ENCODE data around the gene CHD9. TPM values are rescaled to one million over a fixed set of nuclear protein-coding genes. Genes with fewer than 3 reads are reported as not detected.
"Not testable (repeated sequence)": the region's sequence is repeated elsewhere in the genome, so short reads cannot be mapped to it uniquely, and the experiment has no call there.

CHD9 gene
- total RNA-seq, 1 donor from 2014 or later, result 20.7 TPM

- Mint-ChIP-seq H3K27ac (no peak overlapping the region), H3K27me3 (no peaks in the 10 kb centered on the region), H3K4me1 (no peaks in the 10 kb centered on the region), H3K36me3 (ENCODE audit: low read depth) (no peaks in the 10 kb centered on the region), H3K4me3 (no peak overlapping the region), H3K9me3 (no peaks in the 10 kb centered on the region)
- intact Hi-C loops (cut with micrococcal nuclease), result no loop called here
- DNase-seq, result no peak
Measured at GRCh38 chr16:53175118-53175517, 120.3 kb downstream of the CHD9 start.

GRCh38 chr16:53176434-53176833 is 121.6 kb downstream of the CHD9 start:
- intact Hi-C loops (cut with micrococcal nuclease), result no loop called here
- H3K27ac Mint-ChIP-seq, result no peak overlapping the region
- no peaks in the 10 kb centered on the region for H3K4me1 Mint-ChIP-seq
- no peaks in the 10 kb centered on the region for H3K27me3 Mint-ChIP-seq
- peaks cover 2% of the 10 kb centered on the region for H3K36me3 Mint-ChIP-seq (ENCODE audit: low read depth)
- no peak for DNase-seq
- H3K4me3 Mint-ChIP-seq, result no peak overlapping the region
- H3K9me3 Mint-ChIP-seq, result no peaks in the 10 kb centered on the region

- H3K4me3 Mint-ChIP-seq, result no peak overlapping the region
- H3K27me3 Mint-ChIP-seq, result no peaks in the 10 kb centered on the region
- H3K36me3 Mint-ChIP-seq (ENCODE audit: low read depth), result peaks cover 17% of the 10 kb centered on the region
- no peaks in the 10 kb centered on the region for H3K4me1 Mint-ChIP-seq
- intact Hi-C loops (cut with micrococcal nuclease), result no loop called here
- H3K9me3 Mint-ChIP-seq, result peaks cover 14% of the 10 kb centered on the region
- no peak overlapping the region for H3K27ac Mint-ChIP-seq
- no peak for DNase-seq
Measured at GRCh38 chr16:53183442-53183841, 128.7 kb downstream of the CHD9 start.

GRCh38 chr16:53185741-53186140 is 130.9 kb downstream of the CHD9 start:
- intact Hi-C loops (cut with micrococcal nuclease); H3K27me3 Mint-ChIP-seq; H3K4me3 Mint-ChIP-seq; H3K27ac Mint-ChIP-seq; DNase-seq; H3K4me1 Mint-ChIP-seq: not testable (repeated sequence)
- peaks cover 14% of the 10 kb centered on the region for H3K9me3 Mint-ChIP-seq
- peaks cover 15% of the 10 kb centered on the region for H3K36me3 Mint-ChIP-seq (ENCODE audit: low read depth)

- intact Hi-C loops (cut with micrococcal nuclease), result no loop called here
- no peak overlapping the region for H3K27ac Mint-ChIP-seq
- no peaks in the 10 kb centered on the region for H3K27me3 Mint-ChIP-seq
- peaks cover 14% of the 10 kb centered on the region for H3K9me3 Mint-ChIP-seq
- DNase-seq, result no peak
- no peaks in the 10 kb centered on the region for H3K4me1 Mint-ChIP-seq
- H3K4me3 Mint-ChIP-seq, result no peak overlapping the region
- peaks cover 15% of the 10 kb centered on the region for H3K36me3 Mint-ChIP-seq (ENCODE audit: low read depth)
Measured at GRCh38 chr16:53187775-53188174, 133.0 kb downstream of the CHD9 start.

- Mint-ChIP-seq H3K36me3 (ENCODE audit: low read depth) (peaks cover 3% of the 10 kb centered on the region), H3K4me1 (no peaks in the 10 kb centered on the region), H3K9me3 (peaks cover 5% of the 10 kb centered on the region), H3K27me3 (no peaks in the 10 kb centered on the region), H3K4me3 (no peak overlapping the region), H3K27ac (no peak overlapping the region)
- intact Hi-C loops (cut with micrococcal nuclease), result no loop called here
- no peak for DNase-seq
Measured at GRCh38 chr16:53191413-53191812, 136.6 kb downstream of the CHD9 start.

GRCh38 chr16:53198933-53199332 is 144.1 kb downstream of the CHD9 start:
- H3K36me3 Mint-ChIP-seq (ENCODE audit: low read depth), result peaks cover 4% of the 10 kb centered on the region
- H3K27ac Mint-ChIP-seq, result no peak overlapping the region
- DNase-seq, result no peak
- H3K27me3 Mint-ChIP-seq, result no peaks in the 10 kb centered on the region
- no peaks in the 10 kb centered on the region for H3K4me1 Mint-ChIP-seq
- no peak overlapping the region for H3K4me3 Mint-ChIP-seq
- intact Hi-C loops (cut with micrococcal nuclease), result no loop called here
- H3K9me3 Mint-ChIP-seq, result no peaks in the 10 kb centered on the region

GRCh38 chr16:53201900-53202299 is 147.1 kb downstream of the CHD9 start:
- H3K27ac Mint-ChIP-seq, result no peak overlapping the region
- H3K4me3 Mint-ChIP-seq, result no peak overlapping the region
- intact Hi-C loops (cut with micrococcal nuclease), result no loop called here
- H3K9me3 Mint-ChIP-seq, result no peaks in the 10 kb centered on the region
- no peaks in the 10 kb centered on the region for H3K27me3 Mint-ChIP-seq
- H3K4me1 Mint-ChIP-seq, result no peaks in the 10 kb centered on the region
- no peak for DNase-seq
- H3K36me3 Mint-ChIP-seq (ENCODE audit: low read depth), result peaks cover 2% of the 10 kb centered on the region

GRCh38 chr16:53202398-53202797 is 147.6 kb downstream of the CHD9 start:
- Mint-ChIP-seq H3K9me3 (no peaks in the 10 kb centered on the region), H3K36me3 (ENCODE audit: low read depth) (peaks cover 2% of the 10 kb centered on the region), H3K4me1 (no peaks in the 10 kb centered on the region), H3K4me3 (no peak overlapping the region), H3K27ac (no peak overlapping the region), H3K27me3 (no peaks in the 10 kb centered on the region)
- intact Hi-C loops (cut with micrococcal nuclease), result no loop called here
- DNase-seq, result no peak

GRCh38 chr16:53207810-53208752 is 153.3 kb downstream of the CHD9 start:
- peak overlapping the region; percentile 87 for H3K27ac Mint-ChIP-seq
- intact Hi-C loops (cut with micrococcal nuclease), result loop anchor here (2.0 kb wide), 1 partner anchor 153 kb away; the partner anchor contains the start of gene CHD9
- H3K27me3 Mint-ChIP-seq, result no peaks in the 10 kb centered on the region
- no peaks in the 10 kb centered on the region for H3K9me3 Mint-ChIP-seq
- DNase-seq, result peak; percentile 63
- peaks cover 4% of the 10 kb centered on the region for H3K36me3 Mint-ChIP-seq (ENCODE audit: low read depth)
- peaks cover 11% of the 10 kb centered on the region for H3K4me1 Mint-ChIP-seq
- H3K4me3 Mint-ChIP-seq, result peak overlapping the region; percentile 78

GRCh38 chr16:53209429-53209828 is 154.6 kb downstream of the CHD9 start:
- peaks cover 2% of the 10 kb centered on the region for H3K36me3 Mint-ChIP-seq (ENCODE audit: low read depth)
- H3K4me1 Mint-ChIP-seq, result peaks cover 13% of the 10 kb centered on the region
- H3K9me3 Mint-ChIP-seq, result no peaks in the 10 kb centered on the region
- intact Hi-C loops (cut with micrococcal nuclease), result no loop called here
- no peak overlapping the region for H3K27ac Mint-ChIP-seq
- no peak for DNase-seq
- H3K4me3 Mint-ChIP-seq, result peak overlapping the region; percentile 64
- no peaks in the 10 kb centered on the region for H3K27me3 Mint-ChIP-seq

GRCh38 chr16:53209877-53210276 is 155.1 kb downstream of the CHD9 start:
- DNase-seq, result no peak
- Mint-ChIP-seq H3K4me1 (peaks cover 13% of the 10 kb centered on the region), H3K27me3 (no peaks in the 10 kb centered on the region), H3K9me3 (no peaks in the 10 kb centered on the region), H3K27ac (no peak overlapping the region), H3K36me3 (ENCODE audit: low read depth) (peaks cover 2% of the 10 kb centered on the region), H3K4me3 (no peak overlapping the region)
- intact Hi-C loops (cut with micrococcal nuclease), result no loop called here

- no peak for DNase-seq
- peaks cover 2% of the 10 kb centered on the region for H3K36me3 Mint-ChIP-seq (ENCODE audit: low read depth)
- H3K4me1 Mint-ChIP-seq, result peaks cover 13% of the 10 kb centered on the region
- no peak overlapping the region for H3K27ac Mint-ChIP-seq
- no peaks in the 10 kb centered on the region for H3K27me3 Mint-ChIP-seq
- H3K9me3 Mint-ChIP-seq, result no peaks in the 10 kb centered on the region
- intact Hi-C loops (cut with micrococcal nuclease), result no loop called here
- H3K4me3 Mint-ChIP-seq, result no peak overlapping the region
Measured at GRCh38 chr16:53211253-53211652, 156.5 kb downstream of the CHD9 start.

GRCh38 chr16:53212893-53213223 is 158.1 kb downstream of the CHD9 start:
- peaks cover 2% of the 10 kb centered on the region for H3K36me3 Mint-ChIP-seq (ENCODE audit: low read depth)
- H3K27ac Mint-ChIP-seq, result no peak overlapping the region
- no peaks in the 10 kb centered on the region for H3K9me3 Mint-ChIP-seq
- no peak overlapping the region for H3K4me3 Mint-ChIP-seq
- H3K27me3 Mint-ChIP-seq, result no peaks in the 10 kb centered on the region
- intact Hi-C loops (cut with micrococcal nuclease), result no loop called here
- no peak for DNase-seq
- H3K4me1 Mint-ChIP-seq, result peaks cover 13% of the 10 kb centered on the region

GRCh38 chr16:53213542-53213941 is 158.8 kb downstream of the CHD9 start:
- intact Hi-C loops (cut with micrococcal nuclease), result no loop called here
- no peak overlapping the region for H3K4me3 Mint-ChIP-seq
- DNase-seq, result no peak
- no peaks in the 10 kb centered on the region for H3K27me3 Mint-ChIP-seq
- no peak overlapping the region for H3K27ac Mint-ChIP-seq
- peaks cover 2% of the 10 kb centered on the region for H3K36me3 Mint-ChIP-seq (ENCODE audit: low read depth)
- peaks cover 6% of the 10 kb centered on the region for H3K4me1 Mint-ChIP-seq
- H3K9me3 Mint-ChIP-seq, result no peaks in the 10 kb centered on the region
